PC-9 (cell line): ENCODE measurements around the gene VAMP3.

Source experiments
- EZH2 ChIP-seq: fragments of 200-600 bp; sonication (generic); IDR thresholded peaks from 2 replicates; pipeline ENCODE4 v1.8.0; 2017; ENCODE audit warnings: antibody characterized with exemption, low read depth
- TF ChIP-seq, protein P1 (sequence below): fragments of 200-600 bp; sonication (generic); conservative IDR thresholded peaks from 2 replicates; pipeline ENCODE4 v1.6.1; 2017; ENCODE audit warnings: mixed run types, antibody characterized with exemption, mild to moderate bottlenecking, moderate library complexity

DNA sequence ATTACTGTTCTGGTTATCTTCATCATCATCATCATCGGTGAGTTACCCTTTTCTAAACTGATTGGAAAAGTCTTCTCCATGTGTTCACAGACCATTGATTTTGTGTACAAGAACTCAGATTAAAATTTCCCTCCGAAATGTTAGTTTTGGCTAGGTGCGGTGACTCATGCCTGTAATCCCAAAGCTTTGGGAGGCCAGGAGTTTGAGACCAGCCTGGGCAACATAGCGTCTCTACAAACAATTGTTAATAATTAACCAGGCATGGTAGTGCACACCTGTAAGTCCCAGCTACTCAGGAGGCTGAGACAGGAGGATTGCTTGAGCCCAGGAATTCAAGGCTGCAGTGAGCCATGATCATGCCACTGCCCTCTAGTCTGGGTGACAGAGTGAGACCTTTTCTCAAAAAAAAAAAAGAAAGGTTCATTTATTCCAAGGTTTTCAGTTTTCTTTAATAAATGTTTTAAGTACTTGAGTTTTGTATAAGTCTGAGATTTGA lies 7.1 kb downstream of the VAMP3 start:
- TF ChIP-seq, protein P1, sequence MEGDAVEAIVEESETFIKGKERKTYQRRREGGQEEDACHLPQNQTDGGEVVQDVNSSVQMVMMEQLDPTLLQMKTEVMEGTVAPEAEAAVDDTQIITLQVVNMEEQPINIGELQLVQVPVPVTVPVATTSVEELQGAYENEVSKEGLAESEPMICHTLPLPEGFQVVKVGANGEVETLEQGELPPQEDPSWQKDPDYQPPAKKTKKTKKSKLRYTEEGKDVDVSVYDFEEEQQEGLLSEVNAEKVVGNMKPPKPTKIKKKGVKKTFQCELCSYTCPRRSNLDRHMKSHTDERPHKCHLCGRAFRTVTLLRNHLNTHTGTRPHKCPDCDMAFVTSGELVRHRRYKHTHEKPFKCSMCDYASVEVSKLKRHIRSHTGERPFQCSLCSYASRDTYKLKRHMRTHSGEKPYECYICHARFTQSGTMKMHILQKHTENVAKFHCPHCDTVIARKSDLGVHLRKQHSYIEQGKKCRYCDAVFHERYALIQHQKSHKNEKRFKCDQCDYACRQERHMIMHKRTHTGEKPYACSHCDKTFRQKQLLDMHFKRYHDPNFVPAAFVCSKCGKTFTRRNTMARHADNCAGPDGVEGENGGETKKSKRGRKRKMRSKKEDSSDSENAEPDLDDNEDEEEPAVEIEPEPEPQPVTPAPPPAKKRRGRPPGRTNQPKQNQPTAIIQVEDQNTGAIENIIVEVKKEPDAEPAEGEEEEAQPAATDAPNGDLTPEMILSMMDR, result no peak
- TF ChIP-seq EZH2, result no peak
